IMR-90 (cell line): ENCODE data around the gene KLHL6. TPM values are rescaled to one million over a fixed set of nuclear protein-coding genes. Genes with fewer than 3 reads are reported as not detected.
A peak's percentile ranks its signal among the peaks of the same experiment; 100 is the strongest.

ENCODE experiments used
- ATAC-seq: fragments of 200-7000 bp; cut with Tn5 transposase; 2 replicates; pipeline ENCODE4 v1.9.1; 2020; ENCODE audit warnings: low read depth, mild to moderate bottlenecking, moderate library complexity
- BruUV-seq: library from RNA; stranded (reverse); fragments of 400-500 nt; replicated peaks from 2 replicates; lab custom pipeline; 2021; lab: Mats Ljungman, UMichigan
- CTCF ChIA-PET: fragments of 300-600 bp; formaldehyde crosslinking; extraction: SDS; loops from one replicate; lab custom pipeline; 2021; ENCODE audit warnings: antibody characterized with exemption; lab: Yijun Ruan, JAX
- POLR2A ChIA-PET: fragments of 300-600 bp; sonication (Branson Sonifier 250); formaldehyde crosslinking; loops from one replicate; lab custom pipeline; 2022; ENCODE audit warnings: antibody characterized with exemption; ENCODE audit not compliant: unreplicated experiment; lab: Charles Lee
- DNase-seq: peaks from one replicate; pipeline ENCODE4 v3.0.0; 2013
- H2AFZ ChIP-seq: replicated peaks from 2 replicates; pipeline ENCODE3; 2013; ENCODE audit warnings: low read length, mild to moderate bottlenecking; ENCODE audit not compliant: poor library complexity
- H2AK5ac ChIP-seq: 2 replicates; pipeline ENCODE4 v1.6.1; 2013; ENCODE audit warnings: low read depth, low read length, inconsistent platforms
- H2AK9ac ChIP-seq: replicated peaks from 2 replicates; pipeline ENCODE3; 2013; ENCODE audit warnings: mild to moderate bottlenecking, low read depth, low read length, moderate library complexity; ENCODE audit not compliant: poor library complexity
- H2BK120ac ChIP-seq: 2 replicates; pipeline ENCODE4 v1.6.1; 2013; ENCODE audit warnings: low read depth, low read length, inconsistent platforms
- H2BK15ac ChIP-seq: 3 replicates; pipeline ENCODE4 v1.6.1; 2013; ENCODE audit warnings: low read depth, low read length, inconsistent platforms
- H2BK20ac ChIP-seq: 2 replicates; pipeline ENCODE4 v1.6.1; 2013; ENCODE audit warnings: low read depth, mild to moderate bottlenecking, inconsistent platforms, low read length, moderate library complexity
- H2BK5ac ChIP-seq: 2 replicates; pipeline ENCODE4 v1.6.1; 2013; ENCODE audit warnings: mild to moderate bottlenecking, low read depth, low read length, inconsistent platforms; ENCODE audit not compliant: poor library complexity, severe bottlenecking
- H3K14ac ChIP-seq: replicated peaks from 2 replicates; pipeline ENCODE4 v1.6.1; 2013; ENCODE audit warnings: low read depth, low read length, inconsistent platforms
- H3K18ac ChIP-seq: 2 replicates; pipeline ENCODE4 v1.6.1; 2013; ENCODE audit warnings: low read depth, low read length, control low read depth
- H3K23ac ChIP-seq: 2 replicates; pipeline ENCODE4 v1.6.1; 2013; ENCODE audit warnings: low read depth, low read length, inconsistent platforms
- H3K27ac ChIP-seq: 2 replicates; pipeline ENCODE4 v1.5.1; 2013; ENCODE audit warnings: mild to moderate bottlenecking, control low read depth, low read length; ENCODE audit not compliant: insufficient read depth
- H3K27me3 ChIP-seq: 2 replicates; pipeline ENCODE4 v1.6.1; 2013; ENCODE audit warnings: low read length; ENCODE audit not compliant: control insufficient read depth, insufficient read depth
- H3K36me3 ChIP-seq: 2 replicates; pipeline ENCODE4 v1.6.1; 2013; ENCODE audit warnings: low read length, mixed read lengths; ENCODE audit not compliant: control insufficient read depth, insufficient read depth
- H3K4ac ChIP-seq: 2 replicates; pipeline ENCODE4 v1.6.1; 2013; ENCODE audit warnings: low read depth, low read length, inconsistent platforms
- H3K4me1 ChIP-seq: 2 replicates; pipeline ENCODE4 v1.6.1; 2013; ENCODE audit warnings: low read length, mixed read lengths; ENCODE audit not compliant: control insufficient read depth, insufficient read depth
- H3K4me2 ChIP-seq: 2 replicates; pipeline ENCODE4 v1.6.1; 2013; ENCODE audit warnings: low read depth, mild to moderate bottlenecking, control low read depth, low read length, moderate library complexity
- H3K4me3 ChIP-seq: 2 replicates; pipeline ENCODE4 v1.5.1; 2013; ENCODE audit warnings: low read depth, mild to moderate bottlenecking, control low read depth, low read length, moderate library complexity; ENCODE audit not compliant: insufficient read depth
- H3K56ac ChIP-seq: 2 replicates; pipeline ENCODE4 v1.6.1; 2013; ENCODE audit warnings: low read length, inconsistent platforms; ENCODE audit not compliant: insufficient read depth; ENCODE audit errors: extremely low read depth
- H3K79me1 ChIP-seq, 2 experiments: 2 replicates each; pipeline ENCODE4 v1.6.1; 2013; ENCODE audit warnings: low read length in 2 of 2, inconsistent platforms in 1 of 2, low read depth in 1 of 2
- H3K9ac ChIP-seq: 2 replicates; pipeline ENCODE4 v1.6.1; 2013; ENCODE audit warnings: low read depth, low read length, control low read depth
- H3K9me1 ChIP-seq: 2 replicates; pipeline ENCODE4 v1.6.1; 2013; ENCODE audit warnings: low read length, inconsistent platforms; ENCODE audit not compliant: insufficient read depth
- H3K9me3 ChIP-seq: 2 replicates; pipeline ENCODE4 v1.6.1; 2013; ENCODE audit warnings: low read length; ENCODE audit not compliant: control insufficient read depth, insufficient read depth
- H4K20me1 ChIP-seq: 2 replicates; pipeline ENCODE4 v1.6.1; 2013; ENCODE audit warnings: low read length, inconsistent platforms; ENCODE audit not compliant: insufficient read depth
- H4K5ac ChIP-seq: 2 replicates; pipeline ENCODE4 v1.6.1; 2013; ENCODE audit warnings: mild to moderate bottlenecking, low read depth, low read length, control low read depth
- H4K8ac ChIP-seq, 2 experiments: 2 replicates each; pipeline ENCODE4 v1.6.1; 2013; ENCODE audit warnings: low read depth in 2 of 2, low read length in 2 of 2, control low read depth in 1 of 2, inconsistent platforms in 1 of 2
- H4K91ac ChIP-seq: 2 replicates; pipeline ENCODE4 v1.6.1; 2013; ENCODE audit warnings: low read depth, low read length, inconsistent platforms; ENCODE audit not compliant: insufficient read depth
- CEBPB ChIP-seq: IDR thresholded peaks from 2 replicates; pipeline ENCODE4 v1.6.1; 2012; ENCODE audit warnings: low read depth, low read length, improper control_type of control experiment
- ELK1 ChIP-seq: fragments of 150-350 bp; IDR thresholded peaks from 2 replicates; pipeline ENCODE4 v1.6.1; 2016; ENCODE audit warnings: low read depth, mild to moderate bottlenecking, low read length, moderate library complexity, borderline replicate concordance
- MAZ ChIP-seq: IDR thresholded peaks from 2 replicates; pipeline ENCODE4 v1.6.1; 2012; ENCODE audit warnings: low read depth, mild to moderate bottlenecking, low read length, improper control_type of control experiment, moderate library complexity, borderline replicate concordance
- MXI1 ChIP-seq: IDR thresholded peaks from 2 replicates; pipeline ENCODE4 v1.6.1; 2012; ENCODE audit warnings: low read depth, mild to moderate bottlenecking, low read length, moderate library complexity, borderline replicate concordance
- RCOR1 ChIP-seq: IDR thresholded peaks from 2 replicates; pipeline ENCODE4 v1.6.1; 2012; ENCODE audit warnings: mild to moderate bottlenecking, low read length, improper control_type of control experiment; ENCODE audit not compliant: insufficient replicate concordance
- RFX5 ChIP-seq: IDR thresholded peaks from 2 replicates; pipeline ENCODE4 v1.8.0; 2012; ENCODE audit warnings: low read depth, mild to moderate bottlenecking, low read length, moderate library complexity
- WGBS, 2 experiments: methylation state at CpG; one replicate each; pipeline versions ENCODE4 v1.1.5 to v1.1.7; 2013; ENCODE audit warnings: missing lambda C conversion rate in 2 of 2; ENCODE audit not compliant: insufficient read length in 1 of 2; ENCODE audit errors: extremely low coverage in 2 of 2; 5-methylcytosine and 5-hydroxymethylcytosine counted together
- dilution Hi-C: fragments of 300-500 bp; cut with HindIII; formaldehyde crosslinking; loops from one replicate; pipeline ENCODE4 v1.14.3; 2018; ENCODE audit warnings: low sequenced_read_pairs; ENCODE audit not compliant: unreplicated experiment
- in situ Hi-C: fragments of 300-500 bp; cut with MboI; formaldehyde crosslinking; loops from 3 replicates; pipeline ENCODE4 v1.14.3; 2019; ENCODE audit warnings: low sequenced_read_pairs, inconsistent platforms, mixed read lengths
- intact Hi-C: fragments of 100-400 bp; cut with micrococcal nuclease; formaldehyde crosslinking; loops from 2 replicates; pipeline ENCODE4 v1.10.0; 2022
- polyA plus RNA-seq, 3 experiments: library from polyadenylated mRNA; depleted of rRNA; stranded (reverse); fragments of >200 nt; gene quantifications; 2 replicates each; pipeline ENCODE4 v1.2.3, GENCODE V29; 2012; ENCODE audit warnings: low replicate concordance in 1 of 3
- total RNA-seq: library from RNA; depleted of rRNA; stranded (reverse); fragments of >200 nt; gene quantifications from 2 replicates; pipeline ENCODE4 v1.2.3, GENCODE V29; 2012

KLHL6 gene
- total and polyA plus RNA-seq, 2 of the 4 experiments (the other 2 are of a cell fraction): not detected

DNA sequence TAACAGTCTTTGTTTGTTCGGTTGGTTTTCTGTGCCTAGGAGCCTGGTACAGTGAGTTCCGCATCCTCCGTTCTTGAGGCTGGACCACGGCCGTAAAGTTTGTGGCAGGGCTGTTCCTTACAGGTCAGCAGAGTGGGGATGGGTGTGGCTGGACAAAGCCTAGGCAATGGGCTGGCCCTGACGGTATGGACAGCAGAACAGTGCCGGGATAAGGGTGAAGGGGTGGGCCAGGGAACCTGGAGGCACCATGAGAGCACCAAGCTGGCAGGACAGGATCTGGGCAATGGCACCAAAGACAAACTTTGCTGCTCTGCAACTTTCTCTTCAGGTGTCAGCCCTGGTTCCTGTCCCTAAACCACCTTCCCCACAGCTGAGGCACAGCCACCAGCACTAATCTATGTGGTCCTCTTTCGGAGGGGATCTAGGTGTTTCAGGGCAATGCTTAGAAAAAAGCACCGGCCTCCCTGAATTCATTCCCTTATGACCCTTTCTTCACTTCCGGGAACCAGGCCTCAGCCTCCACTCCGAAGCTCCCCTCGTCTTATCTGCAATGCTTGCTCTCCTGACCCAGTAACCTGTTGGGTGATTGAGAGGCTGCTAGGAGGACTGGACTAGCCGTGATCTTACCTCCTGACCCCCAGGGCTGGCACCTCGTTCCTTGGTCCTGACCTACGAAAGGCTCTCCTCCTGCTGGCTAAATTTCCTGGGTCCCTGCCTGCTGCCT is 54.4 kb downstream of the KLHL6 start:
- Histone ChIP-seq H3K9me1 (no peaks in the 10 kb centered on the region), H3K56ac (no peak overlapping the region), H3K4ac (no peak overlapping the region), H2AFZ (peak overlapping the region; percentile 37), H4K5ac (no peak overlapping the region), H4K8ac (no peak overlapping the region), H2BK15ac (no peak overlapping the region), H3K9me3 (no peaks in the 10 kb centered on the region), H2BK20ac (no peak overlapping the region), H3K36me3 (no peaks in the 10 kb centered on the region), H2AK9ac (no peak overlapping the region), H3K4me2 (no peak overlapping the region), H2BK5ac (no peak overlapping the region), H3K14ac (no peak overlapping the region), H3K9ac (no peak overlapping the region), H3K4me3 (no peak overlapping the region), H3K4me1 (no peaks in the 10 kb centered on the region), H3K23ac (no peak overlapping the region), H3K79me1 (no peaks in the 10 kb centered on the region), H3K18ac (no peak overlapping the region), H4K20me1 (no peaks in the 10 kb centered on the region), H2BK120ac (no peak overlapping the region), H3K27me3 (peaks cover 23% of the 10 kb centered on the region), H4K91ac (no peak overlapping the region), H3K27ac (no peak overlapping the region), H2AK5ac (no peak overlapping the region)
- POLR2A ChIA-PET: no interaction called here
- ATAC-seq: no peak
- dilution Hi-C loops (no loop called here), in situ Hi-C loops (no loop called here), intact Hi-C loops (no loop called here)
- 68% methylated on average over 6 of the region's 15 CpGs; no CpG with 5 or more reads in 1 of the 2 experiments for WGBS, 2 experiments
- TF ChIP-seq MXI1: no peak
- TF ChIP-seq MAZ: no peak
- no peak for TF ChIP-seq RCOR1
- TF ChIP-seq RFX5: no peak
- no peak for TF ChIP-seq ELK1
- no peak for TF ChIP-seq CEBPB
- no peak for DNase-seq
- BruUV-seq: no TSS peak
- CTCF ChIA-PET: interaction anchor here (1.3 kb wide), 1 partner anchor 83 kb away, joined by 3 read pairs; no protein-coding TSS in a partner anchor
